Vagina (tissue), 2 donors: ENCODE measurements around the gene SLC7A8.

Source experiments
- CTCF ChIP-seq, 3 experiments: fragments of 450-650 bp in 2 of 3; fragments of 200-600 bp in 1 of 3; sonication (generic) in 1 of 3; IDR thresholded peaks; one replicate each; pipeline ENCODE4 v1.5.1; 2017 to 2019; ENCODE audit warnings: antibody characterized with exemption in 3 of 3, mild to moderate bottlenecking in 2 of 3, moderate library complexity in 2 of 3
- POLR2AphosphoS5 ChIP-seq, 2 donors: sonication (generic); formaldehyde crosslinking; IDR thresholded peaks; one replicate each; pipeline ENCODE4 v1.9.0; 2017; ENCODE audit warnings: antibody characterized with exemption in 2 of 2, mild to moderate bottlenecking in 2 of 2, low read depth in 1 of 2; ENCODE audit not compliant: insufficient read depth in 1 of 2

GRCh38 chr14:23123419-23123818 lies 60.0 kb downstream of the SLC7A8 start:
- TF ChIP-seq POLR2AphosphoS5 (IDR thresholded peaks at IDR 0.05; ENCODE audit: insufficient read depth in 1 of 2, low read depth in 1 of 2) (no peak), CTCF (IDR thresholded peaks at IDR 0.05) (no peak)
